ENCODE results near the gene HRH2.

Gene HRH2

DNA sequence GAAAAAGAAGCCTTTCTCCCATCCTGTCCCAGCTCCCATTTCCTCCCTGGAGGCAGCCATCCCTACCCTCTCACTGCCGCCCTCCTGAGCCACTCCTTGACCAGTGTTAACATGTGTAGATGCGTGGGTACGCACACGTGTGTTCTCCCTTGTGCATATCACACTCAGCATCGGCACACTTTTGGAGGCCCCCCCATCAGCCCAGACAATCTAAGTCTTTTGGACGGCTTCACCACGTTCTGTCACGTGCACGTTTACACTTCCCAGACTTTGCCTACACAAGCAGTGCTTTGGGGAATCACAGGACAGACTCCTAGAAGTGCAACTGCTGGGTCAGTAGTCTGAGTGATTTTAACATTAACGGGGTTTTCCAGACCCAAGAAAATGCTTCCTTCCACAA is 18.0 kb downstream of the HRH2 start:
- no peak for DNase-seq

DNA sequence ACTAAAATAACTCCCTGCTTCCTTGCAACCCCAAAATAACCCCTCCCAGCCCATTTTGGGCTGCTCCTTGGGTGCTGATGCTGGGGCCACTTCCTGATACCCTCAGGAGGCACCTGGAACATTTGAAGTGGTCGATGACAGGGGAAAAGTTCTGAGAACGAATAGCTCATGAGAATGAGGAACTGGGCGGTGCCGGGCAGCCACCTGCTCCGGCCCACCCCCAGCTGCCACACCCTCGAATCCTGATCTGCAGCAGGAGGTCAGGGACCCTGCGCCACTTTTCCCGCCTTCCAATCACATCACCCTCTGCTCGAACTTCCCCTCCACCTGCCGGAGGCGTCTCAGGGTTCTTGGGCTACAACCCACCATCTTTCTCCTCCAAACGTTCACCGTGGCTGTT is 19.7 kb downstream of the HRH2 start:
- DNase-seq, result no peak

- no peak for DNase-seq
Observed at GRCh38 chr5:175678074-175678473, 20.2 kb downstream of the HRH2 start.

- no peak for DNase-seq
Observed at GRCh38 chr5:175679411-175679810, 21.5 kb downstream of the HRH2 start.

DNA sequence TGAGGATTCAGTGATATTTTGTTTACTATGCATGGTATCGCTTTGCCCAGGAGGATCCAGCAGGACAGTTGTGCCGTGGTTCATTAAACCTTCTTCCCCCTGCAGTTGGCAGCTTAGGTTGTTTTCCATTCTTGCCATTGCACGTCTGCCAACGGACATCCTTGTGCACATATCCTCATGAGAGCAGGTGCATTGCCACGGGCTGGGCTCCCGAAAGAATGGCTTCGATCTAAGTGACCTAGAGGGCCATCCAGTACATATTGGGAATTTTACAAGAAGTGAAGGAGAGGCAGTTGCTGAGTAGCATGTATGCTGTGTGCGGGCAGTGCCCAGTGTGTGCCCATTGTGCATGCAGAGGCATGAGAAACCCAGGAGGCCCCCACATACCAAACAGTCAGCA is 22.1 kb downstream of the HRH2 start:
- no peak for DNase-seq

- DNase-seq, result no peak
Observed at GRCh38 chr5:175680463-175680862, 22.6 kb downstream of the HRH2 start.

DNA sequence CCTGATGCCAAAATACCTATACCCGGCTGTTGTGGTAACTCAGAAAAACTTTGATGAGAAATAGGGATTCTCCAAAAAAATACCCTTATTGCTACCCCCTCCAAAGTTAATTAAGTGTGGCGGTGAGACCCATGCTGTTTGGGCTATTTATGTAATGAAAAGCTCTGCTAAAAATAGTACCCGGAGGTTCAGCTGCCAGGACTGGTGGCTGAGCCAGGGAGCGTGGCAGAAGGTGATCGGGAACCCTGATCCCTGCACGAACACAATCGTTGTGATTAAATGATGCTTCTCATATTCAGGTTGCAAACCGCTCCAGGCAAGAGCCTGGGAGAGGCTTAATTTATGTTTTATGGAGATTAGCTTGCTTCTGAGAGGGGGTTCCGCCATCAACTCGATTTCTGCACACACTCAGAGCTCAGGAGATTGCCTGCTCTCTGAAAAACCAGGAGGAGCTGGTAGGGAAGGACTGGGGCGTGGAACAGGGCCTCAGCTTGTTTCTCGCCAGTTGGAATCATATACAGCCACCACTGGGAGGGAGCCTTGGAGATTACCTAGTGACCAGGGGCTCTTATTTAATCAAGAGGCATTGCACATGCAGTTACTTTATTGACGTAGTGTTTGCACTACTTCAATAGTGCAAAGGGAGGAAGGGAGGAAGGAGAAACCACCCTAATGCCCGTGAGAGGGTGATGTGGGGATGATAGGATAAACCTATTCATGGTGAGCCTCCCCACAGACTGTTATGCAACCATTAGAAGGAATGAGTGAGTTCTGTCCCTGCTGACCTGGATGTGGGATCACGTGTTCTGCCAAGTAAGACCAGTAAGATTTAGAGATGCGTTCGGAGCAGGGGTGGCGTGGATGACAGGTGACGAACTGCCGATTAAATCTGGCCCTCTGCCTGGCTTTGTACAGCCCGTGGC is 23.4 kb downstream of the HRH2 start:
- no peak for DNase-seq

DNA sequence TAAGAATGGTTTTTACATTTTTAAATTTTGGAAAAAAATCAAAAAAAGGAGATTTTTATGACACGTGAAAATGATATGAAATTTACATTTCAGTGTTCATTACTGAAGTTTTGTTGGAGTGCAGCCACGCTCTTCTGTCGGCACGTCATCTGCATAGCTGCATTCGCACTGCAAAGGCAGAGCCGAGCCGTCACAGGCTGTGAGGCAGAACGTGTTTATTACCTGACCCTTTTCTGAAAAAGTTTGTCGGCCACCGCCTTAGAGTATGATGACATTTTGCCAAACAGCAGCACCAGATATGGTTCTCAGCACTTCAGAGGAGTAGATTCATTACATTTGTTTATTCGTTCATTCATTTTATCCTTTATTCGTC is 24.1 kb downstream of the HRH2 start:
- DNase-seq, result no peak

- no peak for DNase-seq
Observed at GRCh38 chr5:175682664-175683063, 24.8 kb downstream of the HRH2 start.

DNA sequence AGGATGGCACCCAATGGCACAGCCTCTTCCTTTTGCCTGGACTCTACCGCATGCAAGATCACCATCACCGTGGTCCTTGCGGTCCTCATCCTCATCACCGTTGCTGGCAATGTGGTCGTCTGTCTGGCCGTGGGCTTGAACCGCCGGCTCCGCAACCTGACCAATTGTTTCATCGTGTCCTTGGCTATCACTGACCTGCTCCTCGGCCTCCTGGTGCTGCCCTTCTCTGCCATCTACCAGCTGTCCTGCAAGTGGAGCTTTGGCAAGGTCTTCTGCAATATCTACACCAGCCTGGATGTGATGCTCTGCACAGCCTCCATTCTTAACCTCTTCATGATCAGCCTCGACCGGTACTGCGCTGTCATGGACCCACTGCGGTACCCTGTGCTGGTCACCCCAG is 25.4 kb downstream of the HRH2 start:
- DNase-seq, result no peak

DNA sequence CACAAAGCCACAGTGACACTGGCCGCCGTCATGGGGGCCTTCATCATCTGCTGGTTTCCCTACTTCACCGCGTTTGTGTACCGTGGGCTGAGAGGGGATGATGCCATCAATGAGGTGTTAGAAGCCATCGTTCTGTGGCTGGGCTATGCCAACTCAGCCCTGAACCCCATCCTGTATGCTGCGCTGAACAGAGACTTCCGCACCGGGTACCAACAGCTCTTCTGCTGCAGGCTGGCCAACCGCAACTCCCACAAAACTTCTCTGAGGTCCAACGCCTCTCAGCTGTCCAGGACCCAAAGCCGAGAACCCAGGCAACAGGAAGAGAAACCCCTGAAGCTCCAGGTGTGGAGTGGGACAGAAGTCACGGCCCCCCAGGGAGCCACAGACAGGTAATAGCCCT is 26.1 kb downstream of the HRH2 start:
- DNase-seq, result no peak

- no peak for DNase-seq
Observed at GRCh38 chr5:175684931-175685330, 27.1 kb downstream of the HRH2 start.

- DNase-seq, result no peak
Observed at GRCh38 chr5:175685701-175686350, 28.0 kb downstream of the HRH2 start.

GRCh38 chr5:175686396-175686795 is 28.5 kb downstream of the HRH2 start:
- no peak for DNase-seq

GRCh38 chr5:175686826-175687225 is 29.0 kb downstream of the HRH2 start:
- DNase-seq, result no peak

DNA sequence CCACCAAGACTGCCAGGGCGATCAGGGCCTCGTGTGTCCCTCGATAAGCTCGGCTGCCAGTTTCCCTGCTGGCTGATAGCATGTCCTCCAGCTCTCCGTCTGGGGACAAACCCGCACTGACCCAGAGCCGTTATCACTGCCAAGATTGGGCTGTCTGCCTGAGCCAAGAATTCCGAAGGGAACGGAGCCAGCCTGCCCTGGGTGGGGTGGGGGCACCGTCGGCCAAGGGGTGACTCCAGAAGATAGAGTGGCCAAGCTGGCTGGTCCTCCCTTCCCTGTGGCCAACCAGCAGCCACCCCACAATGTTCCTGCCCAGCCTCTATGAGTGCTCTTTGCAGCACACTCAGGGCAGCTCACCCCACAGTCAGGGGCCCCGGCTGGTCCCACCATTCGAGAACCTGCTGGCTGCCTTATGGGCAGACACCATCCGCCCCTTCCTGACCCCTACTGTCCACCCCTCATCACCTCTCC is 29.4 kb downstream of the HRH2 start:
- no peak for DNase-seq

GRCh38 chr5:175688352-175689146 is 30.7 kb downstream of the HRH2 start:
- no peak for DNase-seq

DNA sequence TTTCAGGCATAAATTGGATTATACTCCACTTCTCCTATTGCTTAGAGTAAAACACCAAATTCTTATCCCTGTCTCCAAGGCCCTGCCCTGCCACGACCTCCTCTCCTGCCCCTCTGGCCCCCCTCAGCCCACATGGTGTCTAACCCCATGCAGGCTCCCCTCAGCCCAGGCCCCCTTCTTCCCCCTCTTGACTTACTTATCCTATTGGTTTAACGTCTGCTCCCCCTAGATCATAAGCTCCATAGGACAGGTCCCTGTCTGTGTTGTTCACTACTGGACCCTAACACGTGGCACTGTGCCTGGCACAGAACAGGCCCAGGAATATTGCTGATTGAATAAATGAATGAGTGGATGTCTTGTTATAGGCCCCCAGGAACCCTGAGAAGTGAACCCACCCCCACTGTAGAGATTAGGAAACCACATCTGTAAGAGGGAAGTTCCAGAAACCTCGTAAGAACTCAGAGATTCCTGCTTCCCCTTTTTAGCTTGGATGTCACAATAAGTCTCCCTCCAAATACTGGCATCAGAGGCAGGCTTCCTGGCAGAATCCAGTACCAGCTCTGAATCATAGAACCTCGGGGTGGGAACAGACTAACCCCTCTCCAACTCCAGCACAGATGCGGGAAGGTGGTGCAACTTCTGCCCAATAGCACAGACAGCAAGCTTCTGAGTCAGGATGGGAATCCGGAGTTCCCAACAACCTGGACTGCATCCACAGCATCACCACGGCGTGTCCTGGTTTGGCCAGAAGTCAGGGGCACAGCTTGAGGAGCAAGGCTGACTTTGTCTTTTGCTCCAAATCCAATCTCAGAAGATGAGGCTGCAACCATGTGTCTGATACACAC is 31.5 kb downstream of the HRH2 start:
- no peak for DNase-seq

- DNase-seq, result no peak
Observed at GRCh38 chr5:175690025-175690424, 32.2 kb downstream of the HRH2 start.

DNA sequence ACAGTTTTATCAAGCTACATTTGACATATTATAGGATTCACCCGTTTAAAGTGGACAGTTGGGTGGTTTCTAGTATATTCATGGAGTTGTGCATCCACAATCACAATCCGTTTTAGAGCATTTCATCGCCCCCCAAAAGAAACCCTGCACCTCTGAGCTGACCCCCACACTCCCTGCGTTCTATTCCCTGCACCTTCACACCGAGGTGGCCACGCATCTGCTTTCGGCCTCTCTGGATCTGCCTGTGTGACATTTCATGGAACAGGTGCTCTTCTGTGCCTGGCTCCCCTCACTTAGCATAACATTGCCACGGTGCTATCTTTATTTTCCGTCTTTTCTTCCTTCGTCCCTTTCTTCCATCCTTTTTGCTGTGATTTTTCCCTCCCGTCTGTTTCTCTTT is 32.7 kb downstream of the HRH2 start:
- no peak for DNase-seq

DNA sequence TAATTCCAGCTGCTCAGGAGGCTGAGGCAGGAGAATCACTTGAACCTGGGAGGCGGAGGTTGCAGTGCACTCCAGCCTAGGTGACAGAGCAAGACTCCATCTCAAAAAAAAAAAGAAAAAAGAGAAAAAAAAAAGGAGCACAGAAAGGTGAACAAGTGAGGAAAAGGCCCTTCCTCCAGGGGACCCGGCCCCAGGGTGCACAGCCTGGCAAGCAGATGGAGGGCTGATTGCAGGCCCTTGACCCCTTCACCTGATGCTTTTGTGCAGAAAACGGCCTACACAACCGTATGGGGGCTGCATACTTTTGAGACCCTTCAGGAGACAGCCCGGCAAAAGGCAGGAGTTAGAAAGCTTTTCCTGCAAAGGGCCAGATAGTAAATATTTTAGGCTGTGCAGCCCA is 33.9 kb downstream of the HRH2 start:
- no peak for DNase-seq

Data from right kidney (tissue), 1 donor.